Measurements from ENCODE around the gene AP3B1. TPM values are rescaled to one million over a fixed set of nuclear protein-coding genes. Genes with fewer than 3 reads are reported as not detected.
A peak's percentile ranks its signal among the peaks of the same experiment; 100 is the strongest.

Gene AP3B1
- total RNA-seq, 1 donor from 2014 or later = 36.3 TPM

DNA sequence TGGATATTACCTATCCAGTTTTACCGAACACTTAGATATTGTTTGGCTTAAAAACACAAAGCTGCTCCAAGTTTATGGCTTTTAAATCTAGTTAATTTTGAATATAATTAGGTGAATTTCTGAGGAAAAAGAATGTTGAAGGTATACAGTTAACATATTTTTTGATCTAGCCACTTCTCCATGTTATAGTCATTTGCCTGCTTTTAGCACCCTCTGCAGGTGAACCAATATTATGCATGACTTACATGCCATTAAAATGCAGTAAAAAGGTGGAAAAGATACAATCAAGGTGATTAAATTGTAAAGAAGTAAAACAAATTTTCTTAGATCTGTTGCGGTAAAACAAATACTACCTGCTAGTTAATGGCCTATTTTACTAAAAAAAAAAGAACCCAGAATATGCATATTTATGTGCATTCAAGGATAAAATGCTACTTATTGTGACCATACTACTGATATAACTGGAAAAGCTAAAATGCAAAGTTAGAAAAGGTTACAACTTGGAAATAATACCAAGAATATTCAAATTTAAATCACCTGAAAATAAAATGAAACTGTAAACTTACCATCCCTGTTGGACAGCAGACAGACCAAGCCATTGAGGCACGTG, 132.1 kb downstream of the AP3B1 start:
- DNase-seq (ENCODE audit: low read depth in 2 of 2) = peak; percentile 50 to 69

DNA sequence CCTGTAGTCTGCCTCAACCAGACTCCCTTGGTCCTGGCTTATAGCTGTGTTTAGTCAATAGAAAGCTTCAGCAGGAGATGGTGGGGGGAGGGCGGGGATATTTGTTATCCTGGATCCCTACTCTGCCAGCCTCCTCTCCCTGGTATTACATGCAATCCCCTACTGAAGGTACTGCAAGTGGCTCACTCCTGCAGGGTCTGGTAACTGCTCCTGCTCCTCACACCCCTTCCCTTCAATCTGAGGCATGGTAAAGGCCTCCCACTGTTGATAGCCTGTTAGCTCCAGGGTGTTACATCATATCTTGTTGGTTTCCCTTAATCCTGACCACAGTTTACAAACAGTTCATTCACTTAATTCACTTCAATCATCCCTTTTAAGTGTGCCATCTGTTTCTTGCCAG, 137.5 kb downstream of the AP3B1 start:
- DNase-seq (ENCODE audit: low read depth in 2 of 2) = no peak

DNA sequence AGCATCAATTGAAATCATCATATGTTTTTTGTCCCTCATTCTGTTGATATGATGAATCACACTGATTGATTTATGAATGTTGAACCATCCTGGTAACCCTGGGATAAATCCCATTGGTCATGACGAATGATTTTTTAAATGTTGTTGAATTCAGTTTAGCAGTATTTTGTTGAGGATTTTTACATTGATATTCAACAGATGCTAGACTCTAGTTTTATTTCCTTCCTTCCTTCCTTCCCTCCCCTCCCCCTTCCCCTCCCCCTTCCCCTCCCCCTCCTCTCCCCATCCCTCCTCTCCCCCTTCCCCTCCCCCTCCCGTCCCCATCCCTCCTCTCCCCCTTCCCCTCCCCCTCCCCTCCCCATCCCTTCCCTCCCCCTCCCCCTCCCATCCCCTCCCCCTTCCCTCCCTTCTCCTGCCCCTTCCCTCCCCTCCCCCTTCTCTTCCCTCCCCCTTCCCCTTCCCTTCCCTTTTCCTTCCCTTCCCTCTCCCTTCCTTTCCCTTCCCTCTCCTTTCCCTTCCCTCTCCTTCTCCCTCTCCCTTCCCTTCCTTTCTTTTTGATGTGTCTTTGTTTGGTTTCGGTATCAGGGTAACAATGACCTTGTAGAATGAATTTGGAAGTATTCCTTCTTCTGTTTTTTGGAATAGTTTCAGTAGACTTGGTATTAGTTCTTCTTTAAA, 142.8 kb downstream of the AP3B1 start:
- DNase-seq (ENCODE audit: low read depth in 2 of 2) = no peak

DNA sequence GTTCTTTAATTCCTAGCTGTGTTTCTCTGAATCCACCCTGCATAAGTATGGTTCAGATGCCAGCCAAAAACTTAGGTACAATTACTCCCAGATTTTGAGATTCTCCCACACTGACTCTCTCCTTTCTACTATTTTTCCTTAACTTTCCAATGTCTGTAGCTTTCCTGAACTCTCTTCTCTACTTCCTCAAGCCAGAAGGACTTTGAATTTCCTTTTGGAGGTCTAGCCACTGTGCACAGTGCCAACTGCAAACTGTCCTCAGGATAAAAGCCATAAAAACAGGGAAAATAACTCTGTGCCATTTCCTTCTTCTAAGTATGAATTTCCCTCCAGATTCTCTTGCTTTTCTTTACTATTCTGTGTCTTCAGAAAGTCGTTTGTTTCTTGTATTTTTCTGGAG, 157.2 kb downstream of the AP3B1 start:
- DNase-seq (ENCODE audit: low read depth in 2 of 2) = no peak

DNA sequence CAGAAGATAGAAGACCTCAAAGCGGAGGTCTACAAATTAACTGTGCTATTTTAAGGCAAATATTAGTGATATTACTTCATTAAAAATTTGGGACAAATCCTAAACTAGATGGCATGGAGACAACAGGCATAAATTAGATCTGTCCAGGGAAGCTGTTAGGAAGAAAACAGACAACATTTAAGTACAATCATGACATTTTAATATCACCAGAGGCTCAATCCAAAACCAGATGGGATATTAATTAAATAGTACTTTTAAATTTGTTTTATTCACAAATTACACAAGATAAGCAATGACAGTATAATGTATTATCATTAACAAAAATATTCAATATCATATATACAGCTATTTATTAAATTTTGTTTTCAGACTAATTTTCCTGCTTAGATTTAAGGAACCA, 161.1 kb downstream of the AP3B1 start:
- no peak for DNase-seq (ENCODE audit: low read depth in 2 of 2)

DNA sequence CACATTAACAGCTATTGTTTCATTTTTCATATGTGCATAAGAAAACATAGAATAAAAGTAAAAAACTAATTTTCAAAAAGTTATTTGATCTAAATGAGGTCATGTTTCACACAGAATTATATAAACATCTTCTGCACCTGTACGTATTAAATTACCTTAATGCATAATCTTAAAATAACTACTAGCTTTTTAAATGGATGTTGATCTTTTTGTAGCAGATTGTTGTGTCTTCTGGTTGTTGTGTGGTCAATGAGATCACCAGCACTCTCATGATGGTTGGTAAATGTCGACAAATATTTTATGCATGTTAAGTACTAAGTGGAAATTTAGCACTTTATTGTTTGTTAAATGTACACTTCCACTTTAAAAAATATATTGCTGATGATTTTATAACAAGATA, 162.0 kb downstream of the AP3B1 start:
- no peak for DNase-seq (ENCODE audit: low read depth in 2 of 2)

DNA sequence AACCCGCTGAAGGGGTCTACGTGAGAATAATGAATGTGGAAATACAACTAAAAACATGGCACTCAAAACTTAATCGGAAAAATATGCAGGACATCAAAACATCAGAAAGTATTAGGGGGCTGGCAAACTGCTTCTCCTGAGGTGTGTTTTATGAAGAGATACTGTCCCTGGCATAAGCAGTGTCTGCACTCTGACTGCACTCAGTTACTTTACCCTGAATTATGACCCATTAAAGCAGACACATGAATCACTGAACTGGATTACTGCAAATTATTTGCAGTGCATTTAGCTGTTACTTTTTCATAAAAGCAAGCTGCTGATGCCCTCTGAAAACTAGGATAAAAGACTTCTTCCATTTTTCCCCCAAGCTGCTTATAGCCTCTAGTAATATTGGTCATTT, 164.9 kb downstream of the AP3B1 start:
- DNase-seq (ENCODE audit: low read depth in 2 of 2) = no peak

DNA sequence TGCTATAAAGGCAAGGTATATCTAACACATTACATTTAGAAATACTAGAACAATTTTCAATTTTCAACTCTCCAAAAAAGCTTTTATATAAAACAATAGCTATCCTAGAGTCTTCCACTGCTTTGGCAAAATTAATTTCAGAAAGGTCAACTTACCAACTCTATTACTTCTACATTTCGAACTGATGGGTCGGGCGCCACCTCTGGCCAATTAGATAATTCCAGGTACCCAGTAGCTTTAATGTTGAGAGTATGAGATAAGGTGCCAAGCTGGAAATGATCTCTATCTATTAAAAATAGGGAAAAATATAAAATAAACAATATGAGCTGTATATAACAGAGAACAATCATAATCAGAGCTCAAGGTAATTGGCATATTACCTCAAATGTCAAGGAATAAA, 166.6 kb downstream of the AP3B1 start:
- peak in 1 of 2 donors; percentile 4 for DNase-seq (ENCODE audit: low read depth in 2 of 2)

DNA sequence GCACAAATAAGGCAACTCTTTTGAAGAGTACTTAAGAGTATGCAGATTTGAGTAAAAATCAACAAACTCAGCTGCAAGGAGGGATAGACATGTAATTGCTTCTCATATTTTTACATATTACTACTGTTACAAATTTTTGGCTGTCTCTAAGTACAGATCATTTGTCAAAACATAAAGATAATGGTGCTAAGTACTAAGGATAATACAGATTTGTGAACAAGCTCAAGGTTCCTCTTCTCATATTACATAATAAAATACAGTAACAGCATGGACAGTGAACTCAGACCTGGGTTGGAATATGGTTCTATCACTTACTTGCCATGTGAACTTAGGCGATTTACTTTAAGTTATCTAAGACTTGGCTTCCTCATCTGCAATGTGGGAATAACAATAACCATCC, 168.0 kb downstream of the AP3B1 start:
- DNase-seq (ENCODE audit: low read depth in 2 of 2) = no peak

DNA sequence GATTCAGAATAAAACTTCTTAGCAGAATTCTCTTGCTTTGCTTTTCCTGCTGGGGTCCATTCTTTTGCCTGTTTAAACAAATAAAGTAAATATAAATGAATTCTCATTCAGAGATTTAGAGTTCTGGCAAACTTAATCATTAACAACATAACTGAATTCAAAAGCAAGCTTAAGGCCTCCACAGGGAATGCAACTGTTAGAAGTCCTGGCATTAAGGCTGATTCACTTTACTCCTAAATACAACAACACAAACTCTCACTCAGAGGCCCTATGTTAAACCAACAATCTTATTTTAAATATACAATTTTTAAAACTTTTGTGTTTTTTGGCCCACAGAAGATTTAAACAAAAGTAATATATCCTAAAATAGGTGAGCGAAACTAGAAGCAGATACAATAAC, 178.3 kb downstream of the AP3B1 start:
- no peak for DNase-seq (ENCODE audit: low read depth in 2 of 2)

DNA sequence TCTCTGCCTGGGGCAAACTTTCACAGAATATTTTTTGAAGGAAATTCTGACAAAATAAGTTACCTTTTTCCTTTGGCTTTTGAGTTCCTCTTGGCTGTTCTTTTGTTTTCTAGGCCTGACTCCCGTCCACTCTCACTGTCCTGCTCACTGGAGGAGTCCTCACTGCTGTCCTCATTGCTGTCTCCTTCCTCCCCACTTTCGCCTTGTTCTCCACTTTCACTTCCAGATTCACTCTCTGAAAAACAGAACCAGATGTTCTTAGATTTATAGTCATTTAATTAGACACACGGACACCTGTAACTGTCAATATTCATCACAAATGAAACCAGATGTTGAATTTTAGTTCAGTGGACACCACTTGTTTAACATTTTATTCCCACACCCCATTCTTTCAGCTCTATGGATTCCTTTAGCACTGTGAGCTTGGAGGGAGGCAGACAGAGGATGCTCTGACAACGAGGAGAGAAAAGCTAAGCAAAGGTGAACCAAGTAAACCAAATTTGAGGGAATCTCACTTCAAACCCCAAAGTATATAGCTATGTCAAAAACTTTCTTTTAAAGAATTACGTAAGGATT, 180.7 kb downstream of the AP3B1 start:
- DNase-seq (ENCODE audit: low read depth in 2 of 2) = no peak

DNA sequence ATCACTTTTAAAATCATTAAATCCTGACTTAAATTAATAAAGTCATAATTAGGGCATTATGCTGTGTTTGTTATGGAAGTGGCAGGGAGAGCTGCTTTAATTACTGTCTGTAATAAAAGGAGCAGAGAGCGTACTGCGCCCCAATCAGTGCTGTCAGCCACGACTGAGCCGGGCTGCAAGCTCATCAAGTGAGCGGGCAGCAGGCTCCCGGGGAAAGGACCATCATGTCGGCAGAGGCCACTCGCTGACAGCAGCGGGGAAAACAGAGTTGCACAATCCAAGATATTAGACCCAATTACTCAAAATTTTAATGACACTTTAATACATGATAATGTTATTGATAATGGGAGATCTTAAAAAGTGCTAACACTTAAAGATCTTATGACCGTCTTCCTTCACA, 181.6 kb downstream of the AP3B1 start:
- DNase-seq (ENCODE audit: low read depth in 2 of 2) = no peak

DNA sequence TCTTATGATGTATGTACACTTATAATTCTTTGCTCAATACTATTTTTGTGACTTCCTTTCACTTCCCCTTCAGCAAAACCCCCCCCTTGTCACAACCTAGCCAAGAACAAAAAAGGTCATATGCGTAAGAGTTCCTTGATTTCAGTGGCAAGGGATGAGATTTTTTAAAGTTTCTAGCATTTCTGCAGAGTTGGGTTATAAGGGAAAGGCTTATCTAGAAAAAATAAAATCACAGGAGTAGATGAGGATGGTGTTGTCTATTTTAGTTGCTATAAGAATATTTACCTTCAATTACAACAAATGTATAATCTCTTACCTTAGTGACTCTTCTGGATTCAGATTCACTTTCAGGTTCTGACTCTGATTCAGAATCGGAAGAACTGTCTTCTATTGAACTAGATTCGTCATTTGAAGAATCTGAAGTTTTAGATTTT, 184.6 kb downstream of the AP3B1 start:
- DNase-seq (ENCODE audit: low read depth in 2 of 2) = no peak

DNA sequence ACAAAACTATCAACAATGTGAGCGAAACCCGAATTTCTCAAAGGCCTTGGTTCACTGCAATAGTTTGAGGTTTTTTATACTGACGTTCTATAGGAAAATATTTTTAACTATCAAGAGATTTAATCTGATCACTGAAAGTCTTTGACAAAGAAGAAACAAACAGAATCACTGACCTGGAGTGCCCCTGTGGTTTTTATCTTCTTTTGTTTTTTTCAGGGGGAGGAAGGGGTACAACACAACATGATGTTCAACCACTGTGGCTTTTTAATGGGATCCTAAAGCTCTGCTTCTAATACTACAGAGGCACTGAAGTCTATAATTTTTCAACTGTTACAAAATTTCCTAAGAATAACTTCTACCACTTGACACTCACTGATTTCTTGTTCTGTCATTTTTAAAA, 185.9 kb downstream of the AP3B1 start:
- DNase-seq (ENCODE audit: low read depth in 2 of 2) = no peak

DNA sequence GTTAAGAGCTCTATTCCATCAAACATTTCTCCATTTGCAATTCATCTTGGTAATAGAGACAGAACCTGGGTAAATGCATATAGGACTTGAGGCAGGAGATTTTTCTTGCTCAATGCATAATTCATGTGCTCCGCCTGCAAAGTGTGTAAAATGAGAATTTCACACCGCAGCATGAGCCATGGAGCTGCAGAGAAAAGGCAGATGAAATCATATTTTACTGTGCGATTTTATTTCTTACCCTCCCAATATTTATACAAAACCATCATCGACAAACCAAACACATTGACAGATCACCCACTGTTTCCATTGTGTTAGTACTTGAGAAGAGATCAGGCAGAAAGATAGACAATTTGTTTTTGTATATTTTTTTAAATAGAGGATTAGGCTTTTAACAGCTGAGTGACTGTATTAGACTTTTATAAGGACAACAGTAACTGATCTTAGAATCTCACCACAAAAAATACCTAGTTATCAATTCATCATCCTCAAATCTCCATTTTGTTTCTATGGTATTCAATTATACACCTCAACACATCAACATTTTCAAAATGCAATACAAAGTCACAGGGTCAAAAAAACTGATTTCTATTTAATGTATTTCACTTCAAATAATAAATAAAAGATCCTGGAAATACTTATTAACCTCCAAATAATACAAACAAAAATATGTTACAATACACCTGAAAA, 191.1 kb downstream of the AP3B1 start:
- no peak for DNase-seq (ENCODE audit: low read depth in 2 of 2)

DNA sequence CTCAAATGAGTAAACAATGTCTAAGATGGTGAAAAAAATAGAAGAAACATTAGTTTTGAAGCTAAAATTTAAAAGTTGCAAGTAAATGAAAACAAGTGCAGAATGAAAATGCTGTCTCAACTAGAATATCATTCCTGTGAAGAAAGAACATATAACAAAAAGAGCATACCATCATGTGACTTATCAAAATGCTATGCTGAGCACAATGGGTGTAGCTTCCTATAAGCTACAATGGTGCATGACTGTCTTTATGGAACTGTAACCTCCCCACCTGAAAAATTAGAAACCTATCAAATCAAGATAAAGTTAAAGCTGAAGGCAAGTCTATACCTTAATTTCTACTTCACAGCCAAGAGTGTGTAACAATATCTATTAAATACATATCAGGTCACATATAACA, 192.0 kb downstream of the AP3B1 start:
- peak in 1 of 2 donors; percentile 1 for DNase-seq (ENCODE audit: low read depth in 2 of 2)

DNA sequence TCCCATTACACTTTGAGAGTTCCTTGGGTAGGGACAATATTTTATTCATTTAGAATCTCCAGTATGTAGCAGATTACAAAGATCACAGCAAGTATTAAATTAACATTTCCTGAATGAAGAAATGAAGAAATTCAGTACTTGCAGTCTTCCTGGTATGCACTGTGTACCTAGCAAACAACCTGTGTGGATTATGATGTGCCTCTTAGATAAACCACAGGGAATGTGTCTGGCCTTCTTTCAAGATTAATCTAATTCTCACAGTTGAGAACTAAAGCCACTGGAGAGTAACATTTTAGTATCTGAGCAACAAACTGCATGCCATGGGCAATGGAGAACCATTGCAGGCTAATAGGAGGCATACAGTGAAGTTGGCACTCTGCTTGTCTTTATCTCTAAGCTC, 199.4 kb downstream of the AP3B1 start:
- DNase-seq (ENCODE audit: low read depth in 2 of 2) = no peak

DNA sequence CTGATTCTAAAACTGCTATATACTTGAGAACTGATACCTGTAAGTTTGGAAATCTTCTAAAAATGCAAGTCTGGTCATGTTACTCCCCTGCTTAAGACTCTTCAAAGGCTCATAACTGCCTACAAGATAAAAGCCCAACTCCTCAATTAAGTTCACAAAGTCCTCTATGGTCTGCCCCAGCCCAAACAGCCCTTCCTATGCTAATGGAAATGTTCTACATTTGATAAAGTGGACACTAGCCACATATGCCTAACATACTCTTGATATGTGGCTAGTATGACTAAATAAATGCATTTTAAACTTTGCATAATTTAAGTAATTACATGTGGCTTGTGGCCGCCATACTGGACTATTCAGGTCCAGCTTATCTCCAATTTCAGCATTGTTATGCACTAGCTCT, 204.5 kb downstream of the AP3B1 start:
- no peak for DNase-seq (ENCODE audit: low read depth in 2 of 2)

DNA sequence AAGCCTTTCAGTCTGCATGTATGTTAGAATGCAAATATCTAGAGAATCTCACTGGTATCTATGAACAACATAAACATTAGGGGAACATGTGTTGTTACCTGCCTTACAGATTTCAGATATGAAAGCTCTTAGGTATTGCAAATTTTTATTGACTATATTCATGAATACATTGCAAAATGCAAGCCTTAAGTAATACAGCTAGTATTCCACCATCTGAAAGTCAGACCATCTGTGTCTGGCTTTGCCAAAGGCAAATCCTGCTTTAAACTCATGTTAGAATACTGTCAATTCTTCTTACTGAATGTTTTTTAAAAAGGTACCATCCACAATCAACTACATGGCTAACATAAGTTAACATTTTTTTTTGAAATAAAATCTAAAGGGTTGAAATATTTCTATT, 215.6 kb downstream of the AP3B1 start:
- no peak for DNase-seq (ENCODE audit: low read depth in 2 of 2)

DNA sequence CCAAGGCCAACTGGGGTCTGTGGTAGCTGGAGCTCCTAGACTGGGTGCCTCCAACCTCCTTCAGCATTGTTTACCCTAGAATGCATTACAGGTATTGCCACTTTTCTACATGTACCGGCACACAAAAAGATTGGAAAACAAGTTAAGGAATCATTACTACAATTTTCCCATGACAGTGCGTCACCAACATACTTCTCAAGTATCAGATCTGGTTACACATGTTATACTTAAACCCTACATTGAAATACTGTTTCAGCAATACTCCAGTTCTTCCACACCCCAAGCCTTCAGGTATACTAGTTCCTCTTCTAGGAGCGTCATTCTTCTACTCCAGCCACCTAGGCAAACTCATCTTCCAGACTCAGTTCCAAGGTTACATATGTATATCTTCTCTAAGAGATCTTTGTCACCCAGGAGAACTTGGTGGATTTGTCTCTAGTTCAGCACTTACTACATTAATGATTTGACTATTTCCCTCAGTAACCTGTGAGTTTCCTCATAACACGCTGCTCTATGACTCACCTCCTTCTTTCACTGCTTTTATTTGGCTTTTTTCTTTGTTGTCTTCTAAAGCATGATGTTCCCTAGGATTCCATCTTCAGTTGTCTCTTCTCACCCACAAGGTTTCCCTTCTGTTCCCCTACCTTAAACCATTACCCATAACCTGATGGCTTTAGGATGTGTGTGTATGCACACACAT, 217.0 kb downstream of the AP3B1 start:
- peak in 1 of 2 donors; percentile 6 for DNase-seq (ENCODE audit: low read depth in 2 of 2)

DNA sequence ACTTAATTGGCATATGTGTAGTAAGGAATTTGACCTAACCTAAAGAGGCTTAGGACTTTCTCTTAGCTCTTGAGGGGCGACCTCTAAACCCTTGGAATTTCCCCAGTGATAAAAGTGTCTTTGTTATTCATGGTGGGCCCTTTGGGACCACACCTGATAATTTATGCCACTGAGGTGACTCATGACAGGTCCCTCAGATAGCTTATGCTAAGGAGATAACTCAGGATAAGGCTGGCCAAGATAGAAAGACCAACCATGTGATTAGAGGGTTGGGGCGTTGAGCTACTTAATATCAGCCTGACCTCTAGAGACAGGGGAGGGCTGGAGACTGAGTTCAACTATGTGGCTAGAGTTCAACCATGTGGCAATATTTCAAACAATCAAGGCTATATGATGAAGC, 218.1 kb downstream of the AP3B1 start:
- DNase-seq (ENCODE audit: low read depth in 2 of 2) = no peak

DNA sequence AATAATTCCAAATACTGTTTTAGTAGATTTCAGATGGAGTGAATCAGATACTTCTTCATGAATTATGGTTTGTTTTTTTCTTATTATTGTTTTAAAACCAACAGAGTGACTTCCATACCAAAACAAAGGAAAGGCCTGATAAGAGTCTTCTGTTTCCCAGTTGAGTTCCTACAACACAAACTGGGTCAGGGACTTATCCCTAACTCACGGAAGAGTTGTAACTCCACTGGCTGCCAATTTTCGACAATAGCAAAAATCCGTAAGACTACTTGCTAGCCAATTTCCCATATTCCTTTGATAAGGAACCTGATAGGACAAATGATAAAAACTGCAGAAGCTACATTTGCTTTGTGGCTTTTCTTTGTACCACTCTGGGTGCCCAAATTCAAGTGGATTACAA, 219.2 kb downstream of the AP3B1 start:
- DNase-seq (ENCODE audit: low read depth in 2 of 2) = peak in 1 of 2 donors; percentile 37

Measured in lung microvascular endothelial cell (primary cell).